ENCODE data around the gene RECK. TPM values are rescaled to one million over a fixed set of nuclear protein-coding genes. Genes with fewer than 3 reads are reported as not detected.

The RECK gene
- total and polyA plus RNA-seq, 3 donors from 2014 or later = 10.1 to 17.6 (median 15.4) TPM

DNA sequence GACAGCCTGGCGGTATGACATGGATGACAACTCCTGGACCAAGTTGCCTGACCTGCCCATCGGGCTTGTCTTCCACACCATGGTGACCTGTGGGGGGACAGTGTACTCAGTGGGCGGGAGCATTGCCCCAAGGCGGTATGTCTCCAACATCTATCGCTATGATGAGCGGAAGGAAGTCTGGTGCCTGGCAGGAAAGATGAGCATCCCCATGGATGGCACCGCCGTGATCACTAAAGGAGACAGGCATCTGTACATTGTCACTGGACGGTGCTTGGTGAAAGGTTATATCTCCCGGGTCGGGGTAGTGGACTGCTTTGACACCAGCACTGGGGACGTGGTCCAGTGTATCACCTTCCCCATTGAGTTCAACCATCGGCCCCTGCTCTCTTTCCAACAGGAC, 133.8 kb downstream of the RECK start:
- no peaks in the 10 kb centered on the region for H3K4me1 ChIP-seq
- intact Hi-C loops (cut with DNase I; ENCODE audit: low total_unique reads) = no loop called here
- no peaks in the 10 kb centered on the region for H3K9me3 ChIP-seq
- H3K27ac ChIP-seq = no peak overlapping the region
- no peak for TF ChIP-seq POLR2A (IDR thresholded peaks at IDR 0.05)
- TF ChIP-seq, protein P1, sequence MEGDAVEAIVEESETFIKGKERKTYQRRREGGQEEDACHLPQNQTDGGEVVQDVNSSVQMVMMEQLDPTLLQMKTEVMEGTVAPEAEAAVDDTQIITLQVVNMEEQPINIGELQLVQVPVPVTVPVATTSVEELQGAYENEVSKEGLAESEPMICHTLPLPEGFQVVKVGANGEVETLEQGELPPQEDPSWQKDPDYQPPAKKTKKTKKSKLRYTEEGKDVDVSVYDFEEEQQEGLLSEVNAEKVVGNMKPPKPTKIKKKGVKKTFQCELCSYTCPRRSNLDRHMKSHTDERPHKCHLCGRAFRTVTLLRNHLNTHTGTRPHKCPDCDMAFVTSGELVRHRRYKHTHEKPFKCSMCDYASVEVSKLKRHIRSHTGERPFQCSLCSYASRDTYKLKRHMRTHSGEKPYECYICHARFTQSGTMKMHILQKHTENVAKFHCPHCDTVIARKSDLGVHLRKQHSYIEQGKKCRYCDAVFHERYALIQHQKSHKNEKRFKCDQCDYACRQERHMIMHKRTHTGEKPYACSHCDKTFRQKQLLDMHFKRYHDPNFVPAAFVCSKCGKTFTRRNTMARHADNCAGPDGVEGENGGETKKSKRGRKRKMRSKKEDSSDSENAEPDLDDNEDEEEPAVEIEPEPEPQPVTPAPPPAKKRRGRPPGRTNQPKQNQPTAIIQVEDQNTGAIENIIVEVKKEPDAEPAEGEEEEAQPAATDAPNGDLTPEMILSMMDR (IDR thresholded peaks at IDR 0.05) = no peak
- H3K36me3 ChIP-seq (ENCODE audit: low read depth, missing control alignments) = no peaks in the 10 kb centered on the region
- WGBS, 2 donors = 97 to 99% methylated on average over 10 to 13 of the region's 13 CpGs
- no peak for DNase-seq
- no peaks in the 10 kb centered on the region for H3K27me3 ChIP-seq
- H3K4me3 ChIP-seq = no peak overlapping the region

DNA sequence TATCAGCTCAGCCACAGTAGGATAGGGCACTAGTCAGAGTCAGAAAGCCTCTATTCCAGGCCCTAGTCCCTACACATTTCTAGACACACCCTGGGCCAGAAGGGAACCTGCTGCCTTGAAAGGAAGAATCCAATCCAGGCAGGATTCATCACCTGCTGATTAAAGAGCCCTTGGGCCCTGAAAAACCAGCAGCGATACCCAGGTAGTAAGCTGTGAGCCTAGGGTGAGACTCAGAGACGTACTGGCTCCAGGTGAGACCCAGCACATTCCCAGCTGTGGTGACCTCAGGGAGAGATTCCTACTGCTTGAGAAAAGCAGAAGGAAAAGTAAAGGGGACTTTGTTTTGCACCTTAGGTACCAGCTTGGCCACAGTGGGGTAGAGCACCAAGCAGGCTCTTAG, 137.1 kb downstream of the RECK start:
- TF ChIP-seq, protein P1 (IDR thresholded peaks at IDR 0.05) = no peak
- TF ChIP-seq POLR2A (IDR thresholded peaks at IDR 0.05) = no peak
- no peaks in the 10 kb centered on the region for H3K4me1 ChIP-seq
- H3K4me3 ChIP-seq = no peak overlapping the region
- H3K9me3 ChIP-seq = no peaks in the 10 kb centered on the region
- H3K27ac ChIP-seq = no peak overlapping the region
- no peak for DNase-seq
- H3K27me3 ChIP-seq = no peaks in the 10 kb centered on the region
- 92 to 96% methylated on average over 2 of the region's 2 CpGs for WGBS, 2 donors
- H3K36me3 ChIP-seq (ENCODE audit: low read depth, missing control alignments) = no peaks in the 10 kb centered on the region
- intact Hi-C loops (cut with DNase I; ENCODE audit: low total_unique reads) = no loop called here

Small RNA genes lying within 50 kb of the gene (small RNA-seq; reads per million reads assigned to genes)
- 0 reads per million in 2 donors for gene RF02275

Other genes with a start within 250 kb of the RECK start
- gene NPR2, start 245.3 kb upstream of the RECK start, total RNA-seq = 10 to 100 TPM; 16.1 to 23.4 TPM
- gene NPR2, start 245.3 kb upstream of the RECK start, polyA plus RNA-seq (ENCODE audit: insufficient read depth, low read depth, low replicate concordance) = 18.5 TPM
- gene SPAG8, start 224.7 kb upstream of the RECK start, total RNA-seq = 10 to 100 TPM; 18.9 to 27.0 TPM
- 81.5 TPM for gene SPAG8, start 224.7 kb upstream of the RECK start, polyA plus RNA-seq (ENCODE audit: insufficient read depth, low read depth, low replicate concordance)
- gene HINT2, start 221.9 kb upstream of the RECK start, total RNA-seq = 10 to 100 TPM; 36.1 to 36.9 TPM
- 55.1 TPM for gene HINT2, start 221.9 kb upstream of the RECK start, polyA plus RNA-seq (ENCODE audit: insufficient read depth, low read depth, low replicate concordance)
- gene FAM221B, start 208.2 kb upstream of the RECK start, total RNA-seq = 1 to 10 TPM; 4.2 to 7.2 TPM
- 17.1 TPM for gene FAM221B, start 208.2 kb upstream of the RECK start, polyA plus RNA-seq (ENCODE audit: insufficient read depth, low read depth, low replicate concordance)
- 10 to 100 TPM; 22.2 to 24.5 TPM for gene TMEM8B, start 207.7 kb upstream of the RECK start, total RNA-seq
- gene TMEM8B, start 207.7 kb upstream of the RECK start, polyA plus RNA-seq (ENCODE audit: insufficient read depth, low read depth, low replicate concordance) = 24.6 TPM
- gene OR13J1, start 166.5 kb upstream of the RECK start, total RNA-seq = not detected
- not detected for gene OR13J1, start 166.5 kb upstream of the RECK start, polyA plus RNA-seq (ENCODE audit: insufficient read depth, low read depth, low replicate concordance)
- 1 to 10 TPM; 2.5 to 6.5 TPM for gene HRCT1, start 130.7 kb upstream of the RECK start, total RNA-seq
- gene HRCT1, start 130.7 kb upstream of the RECK start, polyA plus RNA-seq (ENCODE audit: insufficient read depth, low read depth, low replicate concordance) = 7.1 TPM
- gene SPAAR, start 127.4 kb upstream of the RECK start, total RNA-seq = 10 to 100 TPM; 56.9 to 69.8 TPM
- 15.0 TPM for gene SPAAR, start 127.4 kb upstream of the RECK start, polyA plus RNA-seq (ENCODE audit: insufficient read depth, low read depth, low replicate concordance)
- gene OR2S2, start 78.8 kb upstream of the RECK start, total RNA-seq = not detected
- gene OR2S2, start 78.8 kb upstream of the RECK start, polyA plus RNA-seq (ENCODE audit: insufficient read depth, low read depth, low replicate concordance) = not detected
- 1 to 10 TPM; 3.5 to 3.9 TPM for gene GLIPR2, start 99.8 kb downstream of the RECK start, total RNA-seq
- gene GLIPR2, start 99.8 kb downstream of the RECK start, polyA plus RNA-seq (ENCODE audit: insufficient read depth, low read depth, low replicate concordance) = 19.6 TPM
- gene CCIN, start 132.5 kb downstream of the RECK start, total RNA-seq = 10 to 100 TPM; 48.7 to 84.8 TPM
- gene CCIN, start 132.5 kb downstream of the RECK start, polyA plus RNA-seq (ENCODE audit: insufficient read depth, low read depth, low replicate concordance) = 171 TPM
- gene CLTA, start 154.0 kb downstream of the RECK start, total RNA-seq = 100 to 1,000 TPM; 135 to 168 TPM
- 208 TPM for gene CLTA, start 154.0 kb downstream of the RECK start, polyA plus RNA-seq (ENCODE audit: insufficient read depth, low read depth, low replicate concordance)
- gene GNE, start 221.5 kb downstream of the RECK start, total RNA-seq = 10 to 100 TPM; 22.7 to 26.6 TPM
- 13.2 TPM for gene GNE, start 221.5 kb downstream of the RECK start, polyA plus RNA-seq (ENCODE audit: insufficient read depth, low read depth, low replicate concordance)